MM.1S (cell line): ENCODE data around the gene EGR2.

Source experiments
- DNase-seq: peaks from one replicate; pipeline ENCODE4 v3.0.0-alpha.2; 2015
- H2AFZ ChIP-seq: fragments of 300-600 bp; sonication (generic); 2 replicates; pipeline ENCODE4 v1.6.0; 2016; ENCODE audit warnings: antibody characterized with exemption, low read length
- H3F3A ChIP-seq: fragments of 300-600 bp; sonication (generic); 2 replicates; pipeline ENCODE4 v1.6.1; 2016; ENCODE audit warnings: mild to moderate bottlenecking, antibody characterized with exemption, low read length, moderate library complexity, mixed read lengths; ENCODE audit not compliant: insufficient read depth
- H3K27ac ChIP-seq: fragments of 300-600 bp; sonication (generic); 2 replicates; pipeline ENCODE4 v1.5.1; 2016; ENCODE audit warnings: mild to moderate bottlenecking, low read length
- H3K27me3 ChIP-seq: fragments of 300-600 bp; sonication (generic); replicated peaks from 2 replicates; pipeline ENCODE4 v1.6.0; 2016; ENCODE audit warnings: low read length; ENCODE audit not compliant: insufficient read depth
- H3K36me3 ChIP-seq: fragments of 300-600 bp; sonication (generic); replicated peaks from 2 replicates; pipeline ENCODE4 v1.6.1; 2016; ENCODE audit warnings: mild to moderate bottlenecking, low read length, mixed read lengths; ENCODE audit not compliant: insufficient read depth
- H3K4me1 ChIP-seq: fragments of 300-600 bp; sonication (generic); 2 replicates; pipeline ENCODE4 v1.6.1; 2016; ENCODE audit warnings: low read length, mixed read lengths
- H3K4me2 ChIP-seq: fragments of 300-600 bp; sonication (generic); 2 replicates; pipeline ENCODE4 v1.6.0; 2016; ENCODE audit warnings: low read depth, low read length
- H3K4me3 ChIP-seq: fragments of 300-600 bp; sonication (generic); 2 replicates; pipeline ENCODE4 v1.5.1; 2016; ENCODE audit warnings: low read length, mixed read lengths
- H3K79me2 ChIP-seq: fragments of 300-600 bp; sonication (generic); 2 replicates; pipeline ENCODE4 v1.6.1; 2016; ENCODE audit warnings: mixed run types, low read length, mixed read lengths
- H3K9ac ChIP-seq: fragments of 300-600 bp; sonication (generic); 2 replicates; pipeline ENCODE4 v1.6.1; 2016; ENCODE audit warnings: low read length, mixed read lengths
- H3K9me2 ChIP-seq: fragments of 300-600 bp; sonication (generic); replicated peaks from 2 replicates; pipeline ENCODE4 v1.6.1; 2016; ENCODE audit warnings: mild to moderate bottlenecking, low read length, mixed read lengths; ENCODE audit not compliant: insufficient read depth
- H3K9me3 ChIP-seq: fragments of 300-600 bp; sonication (generic); replicated peaks from 2 replicates; pipeline ENCODE4 v1.6.1; 2016; ENCODE audit warnings: mild to moderate bottlenecking, low read length, mixed read lengths; ENCODE audit not compliant: insufficient read depth
- H4K20me1 ChIP-seq: fragments of 300-600 bp; sonication (generic); 2 replicates; pipeline ENCODE4 v1.6.1; 2016; ENCODE audit warnings: mild to moderate bottlenecking, low read length, moderate library complexity, mixed read lengths; ENCODE audit not compliant: insufficient read depth
- EZH2 ChIP-seq: fragments of 300-600 bp; sonication (generic); optimal IDR thresholded peaks from 2 replicates; pipeline ENCODE3; 2017; ENCODE audit warnings: low read depth, mild to moderate bottlenecking, antibody characterized with exemption, low read length, mixed read lengths
- EZH2phosphoT487 ChIP-seq: fragments of 300-600 bp; sonication (generic); IDR thresholded peaks from 2 replicates; pipeline ENCODE4 v1.6.1; 2018; ENCODE audit warnings: antibody characterized with exemption, low read length
- TF ChIP-seq, protein P1 (sequence below): fragments of 300-600 bp; sonication (generic); IDR thresholded peaks from 2 replicates; pipeline ENCODE4 v1.5.1; 2016; ENCODE audit warnings: antibody characterized with exemption, low read length, mixed read lengths

The EGR2 gene

GRCh38 chr10:62806251-62806650 is 9.9 kb downstream of the EGR2 start:
- Histone ChIP-seq H3K36me3 (0 out of 2 replicates have a peak, but pooled peaks cover 4% of the 10 kb centered on the region), H3K4me1 (peaks cover 19% of the 10 kb centered on the region), H3K9ac (no peak overlapping the region; the same call in 1 of the 2 replicates), H2AFZ (no peak overlapping the region), H3K27ac (no peak overlapping the region), H3K4me2 (peak overlapping the region; percentile 94), H3K4me3 (peak overlapping the region; percentile 94), H3K27me3 (no peaks in the 10 kb centered on the region), H4K20me1 (peaks cover 7% of the 10 kb centered on the region; the same call in 1 of the 2 replicates), H3K9me3 (no peaks in the 10 kb centered on the region), H3K79me2 (peaks cover 45% of the 10 kb centered on the region), H3K9me2 (no peaks in the 10 kb centered on the region), H3F3A (no peaks in the 10 kb centered on the region)
- TF ChIP-seq, protein P1, sequence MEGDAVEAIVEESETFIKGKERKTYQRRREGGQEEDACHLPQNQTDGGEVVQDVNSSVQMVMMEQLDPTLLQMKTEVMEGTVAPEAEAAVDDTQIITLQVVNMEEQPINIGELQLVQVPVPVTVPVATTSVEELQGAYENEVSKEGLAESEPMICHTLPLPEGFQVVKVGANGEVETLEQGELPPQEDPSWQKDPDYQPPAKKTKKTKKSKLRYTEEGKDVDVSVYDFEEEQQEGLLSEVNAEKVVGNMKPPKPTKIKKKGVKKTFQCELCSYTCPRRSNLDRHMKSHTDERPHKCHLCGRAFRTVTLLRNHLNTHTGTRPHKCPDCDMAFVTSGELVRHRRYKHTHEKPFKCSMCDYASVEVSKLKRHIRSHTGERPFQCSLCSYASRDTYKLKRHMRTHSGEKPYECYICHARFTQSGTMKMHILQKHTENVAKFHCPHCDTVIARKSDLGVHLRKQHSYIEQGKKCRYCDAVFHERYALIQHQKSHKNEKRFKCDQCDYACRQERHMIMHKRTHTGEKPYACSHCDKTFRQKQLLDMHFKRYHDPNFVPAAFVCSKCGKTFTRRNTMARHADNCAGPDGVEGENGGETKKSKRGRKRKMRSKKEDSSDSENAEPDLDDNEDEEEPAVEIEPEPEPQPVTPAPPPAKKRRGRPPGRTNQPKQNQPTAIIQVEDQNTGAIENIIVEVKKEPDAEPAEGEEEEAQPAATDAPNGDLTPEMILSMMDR: no peak
- TF ChIP-seq EZH2 (no peak), EZH2phosphoT487 (no peak)
- DNase-seq: no peak

- Histone ChIP-seq H4K20me1 (peaks cover 7% of the 10 kb centered on the region; the same call in 1 of the 2 replicates), H3K9me3 (no peaks in the 10 kb centered on the region), H2AFZ (peak overlapping the region; percentile 76), H3K4me3 (peak overlapping the region; percentile 94), H3K4me1 (peaks cover 19% of the 10 kb centered on the region), H3F3A (no peaks in the 10 kb centered on the region), H3K79me2 (peaks cover 45% of the 10 kb centered on the region), H3K9me2 (no peaks in the 10 kb centered on the region), H3K36me3 (0 out of 2 replicates have a peak, but pooled peaks cover 4% of the 10 kb centered on the region), H3K27ac (peak overlapping the region; percentile 76; the same call in 1 of the 2 replicates), H3K4me2 (peak overlapping the region; percentile 94), H3K9ac (peak overlapping the region; percentile 77), H3K27me3 (no peaks in the 10 kb centered on the region)
- peak; percentile 41 for DNase-seq
- TF ChIP-seq EZH2: no peak
Observed at GRCh38 chr10:62805231-62806099, 10.7 kb downstream of the EGR2 start.

DNA sequence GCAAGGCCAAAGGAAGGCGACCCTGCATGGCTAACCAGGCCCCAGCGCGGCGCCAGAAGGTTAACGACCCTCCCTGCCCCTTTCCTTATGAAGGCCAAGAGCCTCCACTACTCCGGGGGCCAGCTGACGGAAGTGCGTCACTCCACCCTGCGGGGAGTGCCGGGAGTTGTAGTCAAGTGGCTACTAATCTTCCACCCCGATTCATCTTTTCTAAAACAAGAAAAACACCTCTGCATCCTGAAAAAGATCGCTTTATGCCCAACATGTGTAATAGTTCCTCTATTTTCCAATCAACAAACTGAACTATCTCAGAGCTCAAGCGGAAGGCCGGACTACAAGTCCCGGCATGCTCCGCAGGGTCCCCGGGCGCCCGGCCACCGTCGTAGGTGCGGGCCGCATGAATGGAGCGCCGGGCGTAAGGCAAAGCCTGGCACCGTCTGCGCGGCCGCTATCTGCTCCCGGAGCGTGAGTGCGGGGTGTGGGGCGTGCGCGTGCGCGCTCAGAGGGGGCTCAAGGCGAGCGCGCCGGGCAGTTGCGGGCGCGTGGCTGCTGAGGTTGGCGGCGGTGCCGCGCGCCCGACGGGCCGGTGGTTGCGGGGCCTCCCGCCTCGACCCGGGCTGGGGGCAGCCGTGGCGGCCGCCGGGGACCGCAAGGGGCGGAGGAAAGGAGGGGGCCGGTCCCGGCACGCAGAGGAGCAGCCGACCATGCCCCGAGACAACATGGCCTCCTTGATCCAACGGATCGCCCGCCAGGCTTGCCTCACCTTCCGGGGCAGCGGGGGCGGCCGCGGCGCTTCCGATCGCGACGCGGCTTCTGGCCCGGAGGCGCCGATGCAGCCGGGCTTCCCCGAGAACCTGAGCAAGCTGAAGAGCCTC is 11.6 kb downstream of the EGR2 start, which contains the start of gene ADO:
Gene ADO (plus strand): TSS at position 365 of the 875 bp plus-strand sequence. CDS start 340 bp downstream, at position 705.
- peaks cover 42% of the 10 kb centered on the region for H3K79me2 ChIP-seq
- H3K9me3 ChIP-seq: no peaks in the 10 kb centered on the region
- peaks cover 19% of the 10 kb centered on the region for H3K4me1 ChIP-seq
- H3F3A ChIP-seq: no peaks in the 10 kb centered on the region
- H3K36me3 ChIP-seq: 0 out of 2 replicates have a peak, but pooled peaks cover 4% of the 10 kb centered on the region
- H3K9ac ChIP-seq: peak within 1 kb of the TSS; percentile 77
- peaks cover 7% of the 10 kb centered on the region; the same call in 1 of the 2 replicates for H4K20me1 ChIP-seq
- peak; percentile 84 for DNase-seq
- H3K27ac ChIP-seq: peak within 1 kb of the TSS; percentile 76
- H3K9me2 ChIP-seq: no peaks in the 10 kb centered on the region
- TF ChIP-seq EZH2phosphoT487 (no peak), EZH2 (no peak)
- TF ChIP-seq, protein P1: no peak
- H3K4me3 ChIP-seq: peak within 1 kb of the TSS; percentile 94
- peak within 1 kb of the TSS; percentile 99 for H3K4me2 ChIP-seq
- peak within 1 kb of the TSS; percentile 97 for H2AFZ ChIP-seq
- H3K27me3 ChIP-seq: no peaks in the 10 kb centered on the region
